Measurements from ENCODE around the gene TIAM1. TPM values are rescaled to one million over a fixed set of nuclear protein-coding genes. Genes with fewer than 3 reads are reported as not detected.

Gene TIAM1
- total and polyA plus RNA-seq, 4 experiments from 2014 or later, result 22.5 to 104 (median 67.4) TPM

GRCh38 chr21:31103571-31104265 lies 240.3 kb downstream of the TIAM1 start:
- H3K36me3 Mint-ChIP-seq, result peaks cover 7 to 11% of the 10 kb centered on the region in 2 donors
- ChIA-PET CTCF (ENCODE audit: partially characterized antibody) (interaction anchor here (0.9 to 8.5 kb wide), 6 partner anchors 14 to 476 kb away, joined by 3 to 142 read pairs (median 10); no protein-coding TSS in a partner anchor), POLR2A (ENCODE audit: partially characterized antibody) (interaction anchor here (1.0 to 5.9 kb wide), 4 partner anchors 27 to 79 kb away, joined by 3 to 51 read pairs (median 4); no protein-coding TSS in a partner anchor)
- peaks cover 24 to 42% (median 32%) of the 10 kb centered on the region in 4 donors for H3K4me1 Mint-ChIP-seq
- peak overlapping the region; percentile 0 to 77 (median 18) for H3K27ac Mint-ChIP-seq
- no peaks in the 10 kb centered on the region for H3K9me3 ChIP-seq (ENCODE audit: control insufficient read depth in 1 of 2, low read length in 2 of 2)
- intact Hi-C loops (cut with micrococcal nuclease), result no loop called here
- H3K27me3 Mint-ChIP-seq, result no peaks in the 10 kb centered on the region
- peaks cover 27% of the 10 kb centered on the region for H3K4me1 ChIP-seq (ENCODE audit: insufficient read depth, low read length)
- peak overlapping the region in 5 of 8 donors; percentile 7 to 56 (median 27) for H3K4me3 Mint-ChIP-seq
- no peaks in the 10 kb centered on the region for H3K36me3 ChIP-seq (ENCODE audit: insufficient read depth, low read length)
- H3K9me3 Mint-ChIP-seq, result peaks cover 0 to 8% (median 0%) of the 10 kb centered on the region in 8 donors
- H3K4me3 ChIP-seq (ENCODE audit: low read length in 2 of 2), result no peak overlapping the region
- no peak overlapping the region for H3K27ac ChIP-seq (ENCODE audit: low read depth, low read length)
- DNase-seq, result no peak
- no peaks in the 10 kb centered on the region for H3K27me3 ChIP-seq (ENCODE audit: insufficient read depth, low read length)

DNA sequence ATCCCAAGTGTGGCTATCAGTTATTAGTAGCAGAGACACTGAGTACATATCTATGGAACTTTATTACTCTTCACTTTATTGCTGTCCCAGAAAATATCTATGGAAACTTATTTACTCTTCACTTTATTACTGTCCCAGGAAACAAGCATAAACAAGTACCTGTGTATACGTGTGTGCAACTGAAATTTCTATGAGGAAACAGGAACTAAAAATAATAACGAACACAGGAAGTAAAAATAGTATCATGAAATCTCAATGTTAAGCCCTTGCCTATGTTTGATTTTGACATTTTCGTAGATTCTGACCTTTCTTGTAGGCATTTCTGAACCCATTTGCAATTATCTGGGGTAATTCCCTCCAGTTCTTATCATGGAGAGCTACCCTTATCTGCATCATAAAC lies 240.9 kb downstream of the TIAM1 start:
- ChIA-PET POLR2A (ENCODE audit: partially characterized antibody) (interaction anchor here (1.0 to 5.9 kb wide), 5 partner anchors 16 to 80 kb away, joined by 3 to 51 read pairs (median 5); no protein-coding TSS in a partner anchor), CTCF (ENCODE audit: partially characterized antibody) (interaction anchor here (0.9 to 8.5 kb wide), 8 partner anchors 10 to 501 kb away, joined by 3 to 142 read pairs (median 8); no protein-coding TSS in a partner anchor)
- Mint-ChIP-seq H3K27me3 (no peaks in the 10 kb centered on the region), H3K36me3 (peaks cover 7 to 11% of the 10 kb centered on the region in 2 donors), H3K4me1 (peaks cover 30 to 48% (median 37%) of the 10 kb centered on the region in 4 donors), H3K4me3 (peak overlapping the region in 7 of 8 donors; percentile 1 to 56 (median 24)), H3K27ac (peak overlapping the region; percentile 0 to 77 (median 6)), H3K9me3 (peaks cover 0 to 8% (median 0%) of the 10 kb centered on the region in 8 donors)
- H3K4me1 ChIP-seq (ENCODE audit: insufficient read depth, low read length), result peaks cover 33% of the 10 kb centered on the region
- H3K9me3 ChIP-seq (ENCODE audit: control insufficient read depth in 1 of 2, low read length in 2 of 2), result no peaks in the 10 kb centered on the region
- intact Hi-C loops (cut with micrococcal nuclease), result no loop called here
- no peak overlapping the region for H3K4me3 ChIP-seq (ENCODE audit: low read length in 2 of 2)
- H3K27me3 ChIP-seq (ENCODE audit: insufficient read depth, low read length), result no peaks in the 10 kb centered on the region
- H3K27ac ChIP-seq (ENCODE audit: low read depth, low read length), result no peak overlapping the region
- DNase-seq, result no peak
- H3K36me3 ChIP-seq (ENCODE audit: insufficient read depth, low read length), result no peaks in the 10 kb centered on the region

GRCh38 chr21:31099122-31099521 lies 244.9 kb downstream of the TIAM1 start:
- peaks cover 0 to 14% (median 5%) of the 10 kb centered on the region in 8 donors for H3K9me3 Mint-ChIP-seq
- H3K4me3 Mint-ChIP-seq, result peak overlapping the region; percentile 32 to 82 (median 72)
- peak overlapping the region in 6 of 7 donors; percentile 14 to 75 (median 60) for H3K27ac Mint-ChIP-seq
- peak in 2 of 5 donors; percentile 36 to 37 for DNase-seq
- H3K4me1 ChIP-seq (ENCODE audit: insufficient read depth, low read length), result peaks cover 33% of the 10 kb centered on the region
- CTCF ChIA-PET (ENCODE audit: partially characterized antibody), result interaction anchor here (0.9 to 8.5 kb wide), 31 partner anchors 9 to 513 kb away, joined by 3 to 142 read pairs (median 5); no protein-coding TSS in a partner anchor
- H3K9me3 ChIP-seq (ENCODE audit: control insufficient read depth in 1 of 2, low read length in 2 of 2), result no peaks in the 10 kb centered on the region
- no peak overlapping the region for H3K4me3 ChIP-seq (ENCODE audit: low read length in 2 of 2)
- H3K27ac ChIP-seq (ENCODE audit: low read depth, low read length), result no peak overlapping the region
- H3K36me3 Mint-ChIP-seq, result peaks cover 1 to 8% of the 10 kb centered on the region in 2 donors
- H3K27me3 Mint-ChIP-seq, result peaks cover 0 to 2% of the 10 kb centered on the region in 2 donors
- POLR2A ChIA-PET (ENCODE audit: partially characterized antibody), result interaction anchor here (0.6 to 5.9 kb wide), 8 partner anchors 34 to 460 kb away, joined by 3 to 51 read pairs (median 3); no protein-coding TSS in a partner anchor
- no peaks in the 10 kb centered on the region for H3K36me3 ChIP-seq (ENCODE audit: insufficient read depth, low read length)
- H3K27me3 ChIP-seq (ENCODE audit: insufficient read depth, low read length), result no peaks in the 10 kb centered on the region
- intact Hi-C loops (cut with micrococcal nuclease), result loop anchor here (2.0 to 5.0 kb wide), 3 partner anchors 33 to 410 kb away; no protein-coding TSS in a partner anchor
- peaks cover 30 to 42% (median 35%) of the 10 kb centered on the region in 4 donors for H3K4me1 Mint-ChIP-seq

DNA sequence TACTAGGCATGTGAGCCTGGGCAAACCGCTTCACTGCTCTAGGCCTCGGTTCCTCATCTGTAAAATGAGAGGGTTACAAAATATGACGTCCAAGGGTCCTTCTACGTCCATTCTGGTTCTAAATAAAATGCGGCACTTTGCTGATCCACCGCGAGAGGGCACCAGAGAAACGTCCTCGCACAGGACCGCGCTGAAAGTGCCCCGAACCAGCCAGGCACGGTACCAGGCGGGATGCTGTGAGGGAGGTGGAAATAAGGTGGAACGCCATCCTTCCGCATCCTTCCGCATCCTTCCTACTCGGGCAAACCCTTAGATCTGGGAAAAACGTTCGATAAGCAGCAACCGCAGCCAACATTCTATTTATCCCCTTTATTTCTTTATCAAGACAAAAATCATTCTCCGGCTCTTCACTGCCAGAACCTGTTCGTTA lies 245.5 kb downstream of the TIAM1 start:
- peaks cover 2 to 4% of the 10 kb centered on the region in 2 donors for H3K27me3 Mint-ChIP-seq
- Histone ChIP-seq H3K4me1 (ENCODE audit: insufficient read depth, low read length) (peaks cover 29% of the 10 kb centered on the region), H3K4me3 (ENCODE audit: low read length in 2 of 2) (no peak overlapping the region), H3K9me3 (ENCODE audit: control insufficient read depth in 1 of 2, low read length in 2 of 2) (no peaks in the 10 kb centered on the region), H3K27ac (ENCODE audit: low read depth, low read length) (no peak overlapping the region), H3K36me3 (ENCODE audit: insufficient read depth, low read length) (no peaks in the 10 kb centered on the region), H3K27me3 (ENCODE audit: insufficient read depth, low read length) (no peaks in the 10 kb centered on the region)
- peak overlapping the region; percentile 56 to 82 (median 72) for H3K4me3 Mint-ChIP-seq
- intact Hi-C loops (cut with micrococcal nuclease), result loop anchor here (1.0 to 5.0 kb wide), 7 partner anchors 34 to 506 kb away; no protein-coding TSS in a partner anchor
- ChIA-PET CTCF (ENCODE audit: partially characterized antibody) (interaction anchor here (0.9 to 8.5 kb wide), 27 partner anchors 9 to 514 kb away, joined by 3 to 142 read pairs (median 6); no protein-coding TSS in a partner anchor), POLR2A (ENCODE audit: partially characterized antibody) (interaction anchor here (0.6 to 5.9 kb wide), 6 partner anchors 34 to 461 kb away, joined by 3 to 51 read pairs (median 6); no protein-coding TSS in a partner anchor)
- H3K27ac Mint-ChIP-seq, result peak overlapping the region; percentile 14 to 75 (median 41)
- H3K36me3 Mint-ChIP-seq, result peaks cover 1 to 8% of the 10 kb centered on the region in 2 donors
- peak; percentile 64 to 68 (median 64) for DNase-seq
- H3K4me1 Mint-ChIP-seq, result peaks cover 25 to 36% (median 31%) of the 10 kb centered on the region in 4 donors
- peaks cover 0 to 14% (median 5%) of the 10 kb centered on the region in 8 donors for H3K9me3 Mint-ChIP-seq

DNA sequence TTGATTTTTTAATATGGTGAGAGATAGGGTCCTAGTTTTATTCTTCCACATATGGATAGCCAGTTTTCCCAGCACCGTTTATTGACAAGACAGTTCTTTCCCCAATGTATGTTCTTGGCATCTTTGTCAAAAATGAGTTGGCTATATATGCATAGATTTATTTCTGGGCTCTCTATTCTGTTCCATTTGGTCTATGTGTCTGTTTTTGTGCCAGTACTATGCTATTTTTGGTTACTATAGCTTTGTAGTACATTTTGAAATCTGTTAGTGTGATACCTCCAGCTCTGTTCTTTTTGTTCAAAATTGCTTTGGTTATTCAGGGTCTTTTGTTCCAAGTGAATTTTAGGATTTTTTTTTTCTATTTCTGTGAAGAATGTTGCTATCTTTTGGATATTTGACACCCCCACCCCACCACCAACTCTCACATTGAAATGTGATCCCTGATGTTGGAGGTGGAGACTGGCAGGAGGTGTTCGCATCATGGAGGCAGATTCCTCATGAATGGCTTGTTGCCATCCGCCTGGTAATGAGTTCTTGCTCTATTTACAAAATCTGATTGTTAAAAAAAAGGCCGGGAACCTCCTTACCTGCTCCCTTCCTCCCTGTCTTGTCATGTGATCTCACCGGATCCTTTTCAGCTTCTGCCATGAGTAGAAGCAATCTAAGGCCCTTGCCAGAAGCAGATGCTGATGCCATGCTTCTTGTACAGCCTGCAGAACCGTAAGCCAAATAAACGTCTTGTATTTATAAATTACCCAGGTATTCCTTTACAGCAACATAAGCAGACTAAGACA lies 251.0 kb downstream of the TIAM1 start:
- Histone ChIP-seq H3K27me3 (ENCODE audit: insufficient read depth, low read length) (no peaks in the 10 kb centered on the region), H3K4me3 (ENCODE audit: low read length in 2 of 2) (no peak overlapping the region), H3K27ac (ENCODE audit: low read depth, low read length) (no peak overlapping the region), H3K36me3 (ENCODE audit: insufficient read depth, low read length) (no peaks in the 10 kb centered on the region), H3K9me3 (ENCODE audit: control insufficient read depth in 1 of 2, low read length in 2 of 2) (no peaks in the 10 kb centered on the region), H3K4me1 (ENCODE audit: insufficient read depth, low read length) (no peaks in the 10 kb centered on the region)
- POLR2A ChIA-PET (ENCODE audit: partially characterized antibody), result no interaction called here
- H3K36me3 Mint-ChIP-seq, result peaks cover 1 to 8% of the 10 kb centered on the region in 2 donors
- peaks cover 0 to 14% (median 6%) of the 10 kb centered on the region in 8 donors for H3K9me3 Mint-ChIP-seq
- H3K4me3 Mint-ChIP-seq, result no peak overlapping the region
- DNase-seq, result no peak
- CTCF ChIA-PET (ENCODE audit: partially characterized antibody), result no interaction called here
- peaks cover 0 to 2% (median under 1%) of the 10 kb centered on the region in 4 donors for H3K4me1 Mint-ChIP-seq
- H3K27ac Mint-ChIP-seq, result no peak overlapping the region
- intact Hi-C loops (cut with micrococcal nuclease), result no loop called here
- peaks cover 2 to 6% of the 10 kb centered on the region in 2 donors for H3K27me3 Mint-ChIP-seq

- Mint-ChIP-seq H3K27ac (no peak overlapping the region), H3K9me3 (peaks cover 0 to 9% (median 6%) of the 10 kb centered on the region in 8 donors), H3K4me3 (no peak overlapping the region), H3K27me3 (peaks cover 2 to 6% of the 10 kb centered on the region in 2 donors), H3K36me3 (peaks cover 0 to 5% of the 10 kb centered on the region in 2 donors), H3K4me1 (peaks cover 3 to 9% (median 4%) of the 10 kb centered on the region in 4 donors)
- intact Hi-C loops (cut with micrococcal nuclease), result no loop called here
- ChIA-PET CTCF (ENCODE audit: partially characterized antibody) (interaction anchor here (1.0 to 2.8 kb wide), 5 partner anchors 7 to 1047 kb away, joined by 4 to 9 read pairs (median 5); no protein-coding TSS in a partner anchor), POLR2A (ENCODE audit: partially characterized antibody) (no interaction called here)
- no peaks in the 10 kb centered on the region for H3K36me3 ChIP-seq (ENCODE audit: insufficient read depth, low read length)
- no peaks in the 10 kb centered on the region for H3K4me1 ChIP-seq (ENCODE audit: insufficient read depth, low read length)
- no peak for DNase-seq
- no peaks in the 10 kb centered on the region for H3K9me3 ChIP-seq (ENCODE audit: control insufficient read depth in 1 of 2, low read length in 2 of 2)
- no peaks in the 10 kb centered on the region for H3K27me3 ChIP-seq (ENCODE audit: insufficient read depth, low read length)
- no peak overlapping the region for H3K4me3 ChIP-seq (ENCODE audit: low read length in 2 of 2)
- no peak overlapping the region for H3K27ac ChIP-seq (ENCODE audit: low read depth, low read length)
These were observed 253.7 kb downstream of the TIAM1 start for GRCh38 chr21:31090376-31090775.

Measured in CD4-positive, alpha-beta memory T cell (primary cell).